BLaER1 treated with 17β-estradiol and CSF1 and Interleukin-3, amounts not matched to agents 10 nM and 100 nM (cell line): ENCODE measurements around the gene CELF5.

ENCODE experiments used
- H3K27ac ChIP-seq, 11 experiments: shearing (Covaris generic); formaldehyde crosslinking; 2 replicates each; pipeline ENCODE4 v1.8.1; 2022
- H3K27me3 ChIP-seq, 11 experiments: shearing (Covaris generic); formaldehyde crosslinking; 2 replicates each; pipeline ENCODE4 v1.8.1; 2022
- H3K36me3 ChIP-seq, 11 experiments: shearing (Covaris generic); formaldehyde crosslinking; 2 replicates each; pipeline ENCODE4 v1.8.1; 2022
- H3K4me1 ChIP-seq, 10 experiments: shearing (Covaris generic); formaldehyde crosslinking; 2 replicates each; pipeline ENCODE4 v1.8.1; 2022
- H3K4me2 ChIP-seq, 11 experiments: shearing (Covaris generic); formaldehyde crosslinking; 2 replicates each; pipeline ENCODE4 v1.8.1; 2022
- H3K4me3 ChIP-seq, 10 experiments: shearing (Covaris generic); formaldehyde crosslinking; 2 replicates each; pipeline ENCODE4 v1.8.1; 2022
- H3K9ac ChIP-seq, 11 experiments: shearing (Covaris generic); formaldehyde crosslinking; 2 replicates each; pipeline ENCODE4 v1.8.1; 2022
- H3K9me3 ChIP-seq, 11 experiments: shearing (Covaris generic); formaldehyde crosslinking; replicated peaks in 1 of 11; 2 replicates each; pipeline ENCODE4 v1.8.1; 2022
- H4K20me1 ChIP-seq, 11 experiments: shearing (Covaris generic); formaldehyde crosslinking; 2 replicates each; pipeline ENCODE4 v1.8.1; 2022
- Cebpa-rat ChIP-seq, 11 experiments: shearing (Covaris generic); IDR thresholded peaks; 2 replicates each; pipeline ENCODE4 v1.8.1; 2022

The CELF5 gene

GRCh38 chr19:3238066-3238561 is 13.7 kb downstream of the CELF5 start:
- Histone ChIP-seq H3K4me1 (no peaks in the 10 kb centered on the region), H3K36me3 (no peaks in the 10 kb centered on the region), H3K4me3 (no peak overlapping the region), H3K27me3 (peaks cover 0 to 4% (median 0%) of the 10 kb centered on the region in 11 experiments; a peak in 1 of 22 replicates), H3K9ac (no peak overlapping the region), H3K9me3 (no peaks in the 10 kb centered on the region), H3K27ac (no peak overlapping the region), H4K20me1 (peaks cover 0 to 17% (median 0%) of the 10 kb centered on the region in 11 experiments; a peak in 3 of 22 replicates), H3K4me2 (no peak overlapping the region)
- no peak for TF ChIP-seq Cebpa-rat (IDR thresholded peaks at IDR 0.05)

GRCh38 chr19:3239367-3239766 is 14.9 kb downstream of the CELF5 start:
- Histone ChIP-seq H3K9ac (no peak overlapping the region), H4K20me1 (peaks cover 0 to 15% (median 0%) of the 10 kb centered on the region in 11 experiments; a peak in 5 of 22 replicates), H3K27me3 (no peaks in the 10 kb centered on the region), H3K9me3 (no peaks in the 10 kb centered on the region), H3K36me3 (no peaks in the 10 kb centered on the region), H3K4me3 (no peak overlapping the region), H3K4me2 (no peak overlapping the region), H3K27ac (no peak overlapping the region), H3K4me1 (no peaks in the 10 kb centered on the region)
- TF ChIP-seq Cebpa-rat (IDR thresholded peaks at IDR 0.05): no peak

- Histone ChIP-seq H3K4me1 (peaks cover 0 to 6% (median 0%) of the 10 kb centered on the region in 10 experiments; a peak in 5 of 20 replicates), H3K9ac (no peak overlapping the region), H4K20me1 (peaks cover 0 to 22% (median 0%) of the 10 kb centered on the region in 11 experiments; a peak in 6 of 22 replicates), H3K27ac (no peak overlapping the region), H3K4me2 (no peak overlapping the region), H3K4me3 (no peak overlapping the region), H3K9me3 (peaks cover 0 to 5% (median 0%) of the 10 kb centered on the region in 11 experiments; a peak in 1 of 22 replicates), H3K27me3 (no peaks in the 10 kb centered on the region), H3K36me3 (no peaks in the 10 kb centered on the region)
- TF ChIP-seq Cebpa-rat (IDR thresholded peaks at IDR 0.05): no peak
Measured at GRCh38 chr19:3243819-3244700, 19.6 kb downstream of the CELF5 start.

GRCh38 chr19:3245050-3245449 is 20.6 kb downstream of the CELF5 start:
- no peak for TF ChIP-seq Cebpa-rat (IDR thresholded peaks at IDR 0.05)
- no peak overlapping the region for H3K4me3 ChIP-seq
- no peaks in the 10 kb centered on the region for H3K27me3 ChIP-seq
- H3K9ac ChIP-seq: no peak overlapping the region
- H3K36me3 ChIP-seq: no peaks in the 10 kb centered on the region
- peaks cover 0 to 8% (median 0%) of the 10 kb centered on the region in 10 experiments; a peak in 5 of 20 replicates for H3K4me1 ChIP-seq
- H3K9me3 ChIP-seq: peaks cover 0 to 14% (median 0%) of the 10 kb centered on the region in 11 experiments; a peak in 2 of 22 replicates
- H3K4me2 ChIP-seq: no peak overlapping the region
- H3K27ac ChIP-seq: no peak overlapping the region
- H4K20me1 ChIP-seq: peaks cover 0 to 22% (median 0%) of the 10 kb centered on the region in 11 experiments; a peak in 6 of 22 replicates

GRCh38 chr19:3248728-3249326 is 24.4 kb downstream of the CELF5 start:
- peak overlapping the region in 3 of 11 experiments; percentile 12 to 36 (median 30); a peak in 3 of 22 replicates for H3K4me2 ChIP-seq
- H3K27ac ChIP-seq: no peak overlapping the region
- H4K20me1 ChIP-seq: peaks cover 0 to 10% (median 0%) of the 10 kb centered on the region in 11 experiments; a peak in 3 of 22 replicates
- H3K27me3 ChIP-seq: no peaks in the 10 kb centered on the region
- no peak overlapping the region for H3K4me3 ChIP-seq
- peaks cover 0 to 8% (median 0%) of the 10 kb centered on the region in 10 experiments; a peak in 5 of 20 replicates for H3K4me1 ChIP-seq
- H3K9ac ChIP-seq: no peak overlapping the region
- peaks cover 0 to 12% (median 0%) of the 10 kb centered on the region in 11 experiments; a peak in 4 of 22 replicates for H3K36me3 ChIP-seq
- no peak for TF ChIP-seq Cebpa-rat (IDR thresholded peaks at IDR 0.05)
- peaks cover 4 to 28% (median 12%) of the 10 kb centered on the region in 11 experiments; a peak in 16 of 22 replicates for H3K9me3 ChIP-seq

GRCh38 chr19:3249408-3249807 is 24.9 kb downstream of the CELF5 start:
- no peaks in the 10 kb centered on the region for H3K27me3 ChIP-seq
- no peak overlapping the region for H3K9ac ChIP-seq
- no peak overlapping the region for H3K27ac ChIP-seq
- no peak overlapping the region for H3K4me3 ChIP-seq
- TF ChIP-seq Cebpa-rat (IDR thresholded peaks at IDR 0.05): no peak
- H3K36me3 ChIP-seq: peaks cover 0 to 12% (median 0%) of the 10 kb centered on the region in 11 experiments; a peak in 4 of 22 replicates
- no peak overlapping the region for H3K4me2 ChIP-seq
- peaks cover 0 to 8% (median 0%) of the 10 kb centered on the region in 10 experiments; a peak in 5 of 20 replicates for H3K4me1 ChIP-seq
- peaks cover 0 to 10% (median 0%) of the 10 kb centered on the region in 11 experiments; a peak in 1 of 22 replicates for H4K20me1 ChIP-seq
- peaks cover 4 to 28% (median 13%) of the 10 kb centered on the region in 11 experiments; a peak in 16 of 22 replicates for H3K9me3 ChIP-seq

- Histone ChIP-seq H3K4me2 (no peak overlapping the region), H3K36me3 (peaks cover 0 to 12% (median 0%) of the 10 kb centered on the region in 11 experiments; a peak in 4 of 22 replicates), H3K9me3 (peaks cover 4 to 28% (median 13%) of the 10 kb centered on the region in 11 experiments; a peak in 16 of 22 replicates), H3K27ac (no peak overlapping the region), H3K4me3 (no peak overlapping the region), H3K4me1 (peaks cover 0 to 8% (median 0%) of the 10 kb centered on the region in 10 experiments; a peak in 5 of 20 replicates), H3K27me3 (no peaks in the 10 kb centered on the region), H4K20me1 (peaks cover 0 to 3% (median 0%) of the 10 kb centered on the region in 11 experiments; a peak in 1 of 22 replicates), H3K9ac (no peak overlapping the region)
- TF ChIP-seq Cebpa-rat (IDR thresholded peaks at IDR 0.05): no peak
Measured at GRCh38 chr19:3250675-3251074, 26.2 kb downstream of the CELF5 start.

- peaks cover 0 to 8% (median 0%) of the 10 kb centered on the region in 10 experiments; a peak in 5 of 20 replicates for H3K4me1 ChIP-seq
- H3K27me3 ChIP-seq: no peaks in the 10 kb centered on the region
- TF ChIP-seq Cebpa-rat (IDR thresholded peaks at IDR 0.05): no peak
- no peaks in the 10 kb centered on the region for H4K20me1 ChIP-seq
- H3K36me3 ChIP-seq: peaks cover 0 to 12% (median 0%) of the 10 kb centered on the region in 11 experiments; a peak in 4 of 22 replicates
- no peak overlapping the region for H3K4me2 ChIP-seq
- H3K4me3 ChIP-seq: no peak overlapping the region
- peaks cover 4 to 28% (median 13%) of the 10 kb centered on the region in 11 experiments; a peak in 16 of 22 replicates for H3K9me3 ChIP-seq
- H3K27ac ChIP-seq: no peak overlapping the region
- no peak overlapping the region for H3K9ac ChIP-seq
Measured at GRCh38 chr19:3251229-3251628, 26.8 kb downstream of the CELF5 start.
